IPS DF 19.7 (cell line): ENCODE measurements around the gene ACTG1.

Source experiments
- DNase-seq: peaks from one replicate; pipeline ENCODE4 v3.0.0-alpha.2; 2013; ENCODE audit warnings: low read depth, low spot score

The ACTG1 gene

DNA sequence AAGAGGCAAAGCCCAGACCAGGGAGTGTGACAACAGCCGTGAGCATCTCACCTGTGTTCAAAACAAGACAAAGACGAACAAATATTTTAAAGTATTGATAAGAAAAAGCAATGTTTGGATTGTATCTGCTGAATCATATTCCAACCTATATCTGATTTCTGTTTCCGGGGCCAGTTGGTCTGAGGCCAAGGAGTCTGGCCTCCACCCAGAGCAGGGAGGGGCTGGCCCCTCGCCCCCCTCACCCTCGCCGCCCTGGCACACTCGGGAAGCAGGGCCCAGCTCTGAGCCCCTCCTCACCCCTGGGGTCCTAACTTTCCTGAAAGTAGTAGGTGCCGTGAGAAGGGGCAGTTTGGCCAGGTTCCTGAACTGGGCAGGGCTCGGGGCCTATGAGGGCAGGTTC, 48.0 kb downstream of the ACTG1 start:
- DNase-seq: no peak

- DNase-seq: no peak
These were observed 49.1 kb downstream of the ACTG1 start for GRCh38 chr17:81463506-81463905.

- no peak for DNase-seq
These were observed 50.0 kb downstream of the ACTG1 start for GRCh38 chr17:81462506-81463125.

- DNase-seq: no peak
These were observed 50.7 kb downstream of the ACTG1 start for GRCh38 chr17:81461607-81462500.

DNA sequence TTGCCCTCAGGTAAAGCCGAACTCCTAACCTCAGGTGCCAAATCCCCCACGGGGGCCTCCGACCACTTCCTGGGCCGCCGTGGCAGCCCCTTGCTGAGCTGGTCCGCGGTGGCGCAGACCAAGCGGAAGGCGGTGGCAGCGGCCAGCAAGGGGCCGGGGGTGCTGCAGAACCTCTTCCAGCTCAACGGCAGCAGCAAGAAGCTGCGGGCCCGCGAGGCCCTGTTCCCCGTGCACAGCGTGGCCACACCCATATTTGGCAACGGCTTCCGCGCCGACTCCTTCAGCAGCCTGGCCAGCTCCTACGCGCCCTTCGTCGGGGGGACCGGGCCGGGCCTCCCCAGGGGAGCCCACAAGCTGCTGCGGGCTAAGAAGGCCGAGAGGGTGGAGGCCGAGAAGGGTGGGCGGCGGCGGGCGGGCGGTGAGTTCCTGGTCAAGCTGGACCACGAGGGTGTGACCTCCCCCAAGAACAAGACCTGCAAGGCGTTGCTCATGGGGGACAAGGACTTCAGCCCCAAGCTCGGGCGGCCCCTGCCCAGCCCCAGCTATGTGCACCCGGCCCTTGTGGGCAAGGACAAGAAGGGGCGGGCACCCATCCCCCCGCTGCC, 51.6 kb downstream of the ACTG1 start:
- no peak for DNase-seq
